Rectal smooth muscle tissue (tissue), 1 donor: ENCODE data around the gene SELENOV.

Experiments used
- H3K27ac ChIP-seq: one replicate; pipeline ENCODE4 v1.7.0; 2013; ENCODE audit warnings: low read depth, low read length, inconsistent platforms
- H3K27me3 ChIP-seq: one replicate; pipeline ENCODE4 v1.7.0; 2013; ENCODE audit warnings: low read length; ENCODE audit not compliant: control insufficient read depth, insufficient read depth
- H3K36me3 ChIP-seq: one replicate; pipeline ENCODE4 v1.7.0; 2013; ENCODE audit warnings: low read length; ENCODE audit not compliant: control insufficient read depth, insufficient read depth
- H3K4me1 ChIP-seq: one replicate; pipeline ENCODE4 v1.7.0; 2013; ENCODE audit warnings: low read length; ENCODE audit not compliant: control insufficient read depth, insufficient read depth
- H3K4me3 ChIP-seq: one replicate; pipeline ENCODE4 v1.7.0; 2013; ENCODE audit warnings: low read length
- H3K9ac ChIP-seq: one replicate; pipeline ENCODE4 v1.7.0; 2013; ENCODE audit warnings: low read length

Gene SELENOV

GRCh38 chr19:39533791-39534190 lies 18.9 kb downstream of the SELENOV start:
- Histone ChIP-seq H3K4me1 (peaks cover 10% of the 10 kb centered on the region), H3K27me3 (no peaks in the 10 kb centered on the region), H3K9ac (no peak overlapping the region)

GRCh38 chr19:39539165-39539517 lies 24.2 kb downstream of the SELENOV start:
- Histone ChIP-seq H3K4me3 (peak overlapping the region; percentile 60), H3K4me1 (peaks cover 9% of the 10 kb centered on the region), H3K27me3 (no peaks in the 10 kb centered on the region), H3K36me3 (no peaks in the 10 kb centered on the region), H3K9ac (peak overlapping the region; percentile 3), H3K27ac (peak overlapping the region; percentile 93)

More at GRCh38 chr19:39533791-39534190, 18.9 kb downstream of the SELENOV start:
- H3K36me3 ChIP-seq: no peaks in the 10 kb centered on the region
- H3K4me3 ChIP-seq: no peak overlapping the region
- H3K27ac ChIP-seq: no peak overlapping the region

- H3K9ac ChIP-seq: peak within 1 kb of the TSS; percentile 3
- H3K4me3 ChIP-seq: peak within 1 kb of the TSS; percentile 60
- H3K27me3 ChIP-seq: no peaks in the 10 kb centered on the region
- H3K4me1 ChIP-seq: peaks cover 9% of the 10 kb centered on the region
- no peaks in the 10 kb centered on the region for H3K36me3 ChIP-seq
- H3K27ac ChIP-seq: peak within 1 kb of the TSS; percentile 93
Observed at GRCh38 chr19:39539518-39540332, 24.8 kb downstream of the SELENOV start, which contains the start of gene EID2. TSS of gene EID2 (minus strand) at chr19:39540161. CDS start at chr19:39540079, 82 bp downstream.

DNA sequence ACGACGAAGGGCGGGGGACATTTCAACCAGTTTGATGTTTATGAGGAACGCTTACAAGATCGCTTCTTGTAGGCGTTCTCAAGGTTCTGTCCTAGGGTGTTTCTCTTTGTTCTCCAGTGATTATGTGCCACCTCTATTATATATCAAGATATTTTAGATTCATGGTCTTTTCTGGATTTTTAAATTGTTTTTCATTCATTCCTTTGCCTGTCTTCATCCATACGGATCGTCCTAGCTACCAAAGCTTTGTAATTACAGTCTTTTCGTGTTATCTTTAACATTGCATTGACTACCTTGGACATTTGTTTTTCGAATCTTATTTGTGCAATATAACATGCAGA lies 25.4 kb downstream of the SELENOV start:
- Histone ChIP-seq H3K27ac (no peak overlapping the region), H3K9ac (no peak overlapping the region), H3K4me1 (peaks cover 9% of the 10 kb centered on the region), H3K27me3 (no peaks in the 10 kb centered on the region), H3K4me3 (peak overlapping the region; percentile 60), H3K36me3 (no peaks in the 10 kb centered on the region)

DNA sequence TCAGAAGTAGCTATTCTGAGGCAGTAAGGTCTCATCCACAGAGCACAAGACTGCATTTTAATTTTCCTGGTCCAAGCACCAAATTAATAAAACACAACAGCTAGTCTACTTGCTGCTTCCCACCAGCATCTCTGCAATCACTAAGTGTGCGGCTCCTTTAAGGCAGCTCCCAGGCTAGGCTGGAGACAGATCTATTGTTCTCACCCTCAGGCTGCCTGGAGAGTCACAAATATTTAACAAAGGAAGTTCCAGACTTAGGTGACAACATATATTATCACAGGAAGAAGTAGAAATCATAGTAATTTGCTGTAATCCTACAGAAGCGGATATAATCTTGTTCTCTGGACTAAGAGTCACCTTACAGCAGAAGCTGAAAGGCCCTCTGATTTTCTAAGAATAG lies 27.3 kb downstream of the SELENOV start:
- Histone ChIP-seq H3K4me1 (peaks cover 9% of the 10 kb centered on the region), H3K27ac (no peak overlapping the region), H3K9ac (no peak overlapping the region), H3K4me3 (no peak overlapping the region), H3K36me3 (no peaks in the 10 kb centered on the region), H3K27me3 (no peaks in the 10 kb centered on the region)

GRCh38 chr19:39543477-39543857 lies 28.5 kb downstream of the SELENOV start:
- Histone ChIP-seq H3K4me1 (peaks cover 9% of the 10 kb centered on the region), H3K27ac (no peak overlapping the region), H3K36me3 (no peaks in the 10 kb centered on the region), H3K9ac (no peak overlapping the region), H3K27me3 (no peaks in the 10 kb centered on the region), H3K4me3 (no peak overlapping the region)

- Histone ChIP-seq H3K36me3 (no peaks in the 10 kb centered on the region), H3K9ac (no peak overlapping the region), H3K4me1 (peaks cover 3% of the 10 kb centered on the region), H3K27ac (no peak overlapping the region), H3K4me3 (no peak overlapping the region), H3K27me3 (no peaks in the 10 kb centered on the region)
Observed at GRCh38 chr19:39544226-39544903, 29.4 kb downstream of the SELENOV start.

- H3K9ac ChIP-seq: no peak overlapping the region
Observed at GRCh38 chr19:39544911-39545310, 30.0 kb downstream of the SELENOV start.

GRCh38 chr19:39546599-39546998 lies 31.7 kb downstream of the SELENOV start:
- Histone ChIP-seq H3K27ac (no peak overlapping the region), H3K9ac (no peak overlapping the region), H3K4me3 (no peak overlapping the region), H3K4me1 (no peaks in the 10 kb centered on the region), H3K27me3 (no peaks in the 10 kb centered on the region), H3K36me3 (no peaks in the 10 kb centered on the region)

More at GRCh38 chr19:39544911-39545310, 30.0 kb downstream of the SELENOV start:
- Histone ChIP-seq H3K27ac (no peak overlapping the region), H3K36me3 (no peaks in the 10 kb centered on the region), H3K4me1 (peaks cover 3% of the 10 kb centered on the region), H3K27me3 (no peaks in the 10 kb centered on the region), H3K4me3 (no peak overlapping the region)

DNA sequence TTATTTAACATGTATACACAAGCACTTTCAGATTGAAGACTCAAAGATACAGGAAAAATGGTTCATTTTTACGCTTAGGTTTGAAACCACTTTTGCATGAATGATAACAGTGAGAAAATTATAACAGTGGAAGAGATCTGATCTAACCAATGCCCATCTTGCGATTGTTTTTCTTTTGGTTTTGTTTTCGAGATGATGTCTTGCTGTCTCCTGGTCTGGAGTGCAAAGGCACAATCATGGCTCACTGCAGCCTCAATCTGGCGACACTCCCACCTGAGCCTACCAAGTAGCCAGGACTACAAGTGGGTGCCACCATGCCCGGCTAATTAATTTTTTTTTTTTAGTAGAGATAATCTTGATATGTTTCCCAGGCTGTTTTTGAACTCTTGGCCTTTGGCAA lies 35.3 kb downstream of the SELENOV start:
- H3K36me3 ChIP-seq: no peaks in the 10 kb centered on the region
- H3K27me3 ChIP-seq: no peaks in the 10 kb centered on the region
- H3K27ac ChIP-seq: no peak overlapping the region

DNA sequence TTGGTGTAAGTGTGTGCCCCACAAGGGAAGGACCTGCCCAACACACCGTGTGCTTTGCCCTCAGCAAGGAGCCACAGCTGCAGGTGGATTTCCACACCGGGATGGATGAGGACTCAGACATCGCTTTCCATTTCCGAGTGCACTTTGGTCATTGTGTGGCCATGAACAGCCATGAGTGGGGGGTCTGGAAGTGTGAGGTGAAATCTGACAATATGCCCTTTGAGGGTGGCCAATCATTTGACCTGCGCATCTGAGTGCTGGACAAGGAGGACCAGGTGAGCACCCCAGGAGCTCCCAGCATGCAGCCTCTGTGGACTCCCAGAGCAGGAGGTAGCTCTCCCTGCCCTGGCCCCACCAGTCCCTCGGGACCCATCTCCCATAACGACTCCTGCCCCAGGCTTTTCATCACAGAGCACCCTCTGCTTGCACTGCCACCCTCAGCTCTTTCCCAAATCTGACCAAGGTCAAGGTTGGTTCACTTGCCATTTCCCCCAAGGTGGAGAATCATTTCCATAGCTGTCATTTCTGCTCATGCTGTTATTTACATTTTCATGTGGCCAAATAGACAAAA lies 38.2 kb downstream of the SELENOV start:
- H3K9ac ChIP-seq: no peak overlapping the region
- no peaks in the 10 kb centered on the region for H3K36me3 ChIP-seq
- peaks cover 2% of the 10 kb centered on the region for H3K4me1 ChIP-seq
- H3K27me3 ChIP-seq: no peaks in the 10 kb centered on the region
- no peak overlapping the region for H3K27ac ChIP-seq
- no peak overlapping the region for H3K4me3 ChIP-seq

More for the DNA sequence above, 35.3 kb downstream of the SELENOV start:
- H3K4me3 ChIP-seq: no peak overlapping the region
- H3K4me1 ChIP-seq: no peaks in the 10 kb centered on the region
- no peak overlapping the region for H3K9ac ChIP-seq

GRCh38 chr19:39554701-39555311 lies 39.9 kb downstream of the SELENOV start:
- Histone ChIP-seq H3K36me3 (no peaks in the 10 kb centered on the region), H3K27me3 (no peaks in the 10 kb centered on the region), H3K9ac (no peak overlapping the region)

More at GRCh38 chr19:39554701-39555311, 39.9 kb downstream of the SELENOV start:
- H3K27ac ChIP-seq: no peak overlapping the region
- no peak overlapping the region for H3K4me3 ChIP-seq
- peaks cover 2% of the 10 kb centered on the region for H3K4me1 ChIP-seq
